Lower leg skin (tissue), 3 donors: ENCODE data around the gene ABRAXAS1.
"Not testable (repeated sequence)": the region's sequence is repeated elsewhere in the genome, so short reads cannot be mapped to it uniquely, and the experiment has no call there.

ENCODE experiments used
- CTCF ChIP-seq, 3 donors: fragments of 450-650 bp; IDR thresholded peaks; one replicate each; pipeline ENCODE4 v1.5.1; 2016; ENCODE audit warnings: antibody characterized with exemption in 3 of 3, mild to moderate bottlenecking in 3 of 3, moderate library complexity in 2 of 3
- POLR2A ChIP-seq, 2 donors: fragments of 450-650 bp; IDR thresholded peaks; one replicate each; pipeline ENCODE4 v1.6.1; 2016 to 2017; ENCODE audit warnings: antibody characterized with exemption in 2 of 2, mild to moderate bottlenecking in 1 of 2, moderate library complexity in 1 of 2

GRCh38 chr4:83496085-83496917 lies 11.4 kb upstream of the ABRAXAS1 start:
- not testable (repeated sequence) for TF ChIP-seq CTCF, POLR2A (IDR thresholded peaks at IDR 0.05)
